IPS-18c (cell line): ENCODE measurements around the gene ZNF655.
A peak's percentile ranks its signal among the peaks of the same experiment; 100 is the strongest.
"Not testable (repeated sequence)": the region's sequence is repeated elsewhere in the genome, so short reads cannot be mapped to it uniquely, and the experiment has no call there.

Experiments used
- H3K4me3 ChIP-seq: 2 replicates; pipeline ENCODE4 v1.7.0; 2013; ENCODE audit warnings: low read depth, mild to moderate bottlenecking, low read length, moderate library complexity; ENCODE audit not compliant: insufficient read depth
- H3K9me3 ChIP-seq: one replicate; pipeline ENCODE4 v1.6.1; 2013; ENCODE audit warnings: mild to moderate bottlenecking, low read length, moderate library complexity; ENCODE audit not compliant: control insufficient read depth, insufficient read depth

ZNF655 gene

GRCh38 chr7:99554939-99555338 lies 3.5 kb upstream of the ZNF655 start:
- H3K4me3 ChIP-seq = no peak overlapping the region
- no peaks in the 10 kb centered on the region for H3K9me3 ChIP-seq

- Histone ChIP-seq H3K4me3 (peak overlapping the region; percentile 100), H3K9me3 (no peaks in the 10 kb centered on the region)
Measured at GRCh38 chr7:99557196-99557607, 1.2 kb upstream of the ZNF655 start.

GRCh38 chr7:99557940-99558305 lies 519 bp upstream of the ZNF655 start:
- peak overlapping the region; percentile 100 for H3K4me3 ChIP-seq

GRCh38 chr7:99559175-99559915 lies 903 bp downstream of the ZNF655 start:
- Histone ChIP-seq H3K9me3 (no peaks in the 10 kb centered on the region), H3K4me3 (peak overlapping the region; percentile 100)

More at GRCh38 chr7:99557940-99558305, 519 bp upstream of the ZNF655 start:
- H3K9me3 ChIP-seq = no peaks in the 10 kb centered on the region

GRCh38 chr7:99560834-99561736 lies 2.6 kb downstream of the ZNF655 start:
- Histone ChIP-seq H3K9me3 (no peaks in the 10 kb centered on the region), H3K4me3 (no peak overlapping the region)

- H3K9me3 ChIP-seq = no peaks in the 10 kb centered on the region
- no peak overlapping the region for H3K4me3 ChIP-seq
Measured at GRCh38 chr7:99561737-99562051, 3.3 kb downstream of the ZNF655 start.

- Histone ChIP-seq H3K4me3 (no peak overlapping the region), H3K9me3 (no peaks in the 10 kb centered on the region)
Measured at GRCh38 chr7:99562114-99562784, 3.8 kb downstream of the ZNF655 start.

GRCh38 chr7:99562832-99563231 lies 4.4 kb downstream of the ZNF655 start:
- Histone ChIP-seq H3K9me3 (no peaks in the 10 kb centered on the region), H3K4me3 (no peak overlapping the region)

- no peak overlapping the region for H3K4me3 ChIP-seq
- no peaks in the 10 kb centered on the region for H3K9me3 ChIP-seq
Measured at GRCh38 chr7:99563650-99564049, 5.2 kb downstream of the ZNF655 start.

GRCh38 chr7:99568770-99569169 lies 10.3 kb downstream of the ZNF655 start:
- H3K9me3 ChIP-seq, H3K4me3 ChIP-seq: not testable (repeated sequence)

- Histone ChIP-seq H3K9me3 (no peaks in the 10 kb centered on the region), H3K4me3 (no peak overlapping the region)
Measured at GRCh38 chr7:99571768-99572167, 13.3 kb downstream of the ZNF655 start.

GRCh38 chr7:99573257-99573656 lies 14.8 kb downstream of the ZNF655 start:
- H3K4me3 ChIP-seq = no peak overlapping the region
- H3K9me3 ChIP-seq = no peaks in the 10 kb centered on the region

GRCh38 chr7:99576251-99576650 lies 17.8 kb downstream of the ZNF655 start:
- Histone ChIP-seq H3K9me3 (no peaks in the 10 kb centered on the region), H3K4me3 (no peak overlapping the region)

- H3K9me3 ChIP-seq = no peaks in the 10 kb centered on the region
- H3K4me3 ChIP-seq = peak overlapping the region; percentile 58; the same call in 1 of the 2 replicates
Measured at GRCh38 chr7:99579281-99579955, 21.0 kb downstream of the ZNF655 start.

- Histone ChIP-seq H3K4me3 (peak overlapping the region; percentile 58), H3K9me3 (no peaks in the 10 kb centered on the region)
Measured at GRCh38 chr7:99579956-99580777, 21.7 kb downstream of the ZNF655 start.

- peak overlapping the region; percentile 58 for H3K4me3 ChIP-seq
- not testable (repeated sequence) for H3K9me3 ChIP-seq
Measured at GRCh38 chr7:99580778-99581332, 22.4 kb downstream of the ZNF655 start.
